ENCODE measurements around the gene RUNX1. TPM values are rescaled to one million over a fixed set of nuclear protein-coding genes. Genes with fewer than 3 reads are reported as not detected.

RUNX1 gene
- total RNA-seq, 6 experiments from 2014 or later, result 2.9 to 18.3 (median 4.3) TPM

- Histone ChIP-seq H3K9me3 (no peaks in the 10 kb centered on the region), H3K4me1 (peaks cover 0 to 33% (median 17%) of the 10 kb centered on the region in 4 donors), H3K27me3 (no peaks in the 10 kb centered on the region), H3K4me3 (no peak overlapping the region), H3K27ac (peak overlapping the region in 2 of 3 donors; percentile 22 to 27), H3K36me3 (no peaks in the 10 kb centered on the region)
- peak; percentile 78 to 85 (median 84) for ATAC-seq
- TF ChIP-seq CTCF (IDR thresholded peaks at IDR 0.05), result no peak
- no peak for TF ChIP-seq POLR2A (IDR thresholded peaks at IDR 0.05)
- 24% methylated on average over 3 of the region's 4 CpGs for WGBS (ENCODE audit: insufficient coverage, low coverage, low lambda C conversion rate, missing lambda C conversion rate)
- intact Hi-C loops (cut with DNase I), result no loop called here
- DNase-seq, result peak; percentile 55 to 82 (median 78)
Observed at GRCh38 chr21:34910396-34910795, 138.7 kb downstream of the RUNX1 start.

GRCh38 chr21:34909492-34910292, 139.4 kb downstream of the RUNX1 start:
- Histone ChIP-seq H3K4me3 (no peak overlapping the region), H3K36me3 (no peaks in the 10 kb centered on the region), H3K9me3 (no peaks in the 10 kb centered on the region), H3K27me3 (no peaks in the 10 kb centered on the region), H3K4me1 (peaks cover 0 to 33% (median 17%) of the 10 kb centered on the region in 4 donors), H3K27ac (peak overlapping the region in 2 of 3 donors; percentile 22 to 27)
- TF ChIP-seq POLR2A (IDR thresholded peaks at IDR 0.05), result no peak
- TF ChIP-seq CTCF (IDR thresholded peaks at IDR 0.05), result no peak
- 46% methylated on average over 3 of the region's 3 CpGs for WGBS (ENCODE audit: insufficient coverage, low coverage, low lambda C conversion rate, missing lambda C conversion rate)
- intact Hi-C loops (cut with DNase I), result no loop called here
- ATAC-seq, result peak in 3 of 4 donors; percentile 7 to 24 (median 8)
- no peak for DNase-seq

GRCh38 chr21:34908419-34909055, 140.6 kb downstream of the RUNX1 start:
- H3K4me1 ChIP-seq, result peaks cover 0 to 33% (median 17%) of the 10 kb centered on the region in 4 donors
- no peak for TF ChIP-seq CTCF (IDR thresholded peaks at IDR 0.05)
- no peak for TF ChIP-seq POLR2A (IDR thresholded peaks at IDR 0.05)
- intact Hi-C loops (cut with DNase I), result no loop called here
- 0% methylated on average over 3 of the region's 3 CpGs for WGBS (ENCODE audit: insufficient coverage, low coverage, low lambda C conversion rate, missing lambda C conversion rate)
- H3K4me3 ChIP-seq, result no peak overlapping the region
- DNase-seq (peak; percentile 37 to 78 (median 72)), ATAC-seq (peak; percentile 71 to 88 (median 78))
- no peaks in the 10 kb centered on the region for H3K9me3 ChIP-seq
- no peaks in the 10 kb centered on the region for H3K36me3 ChIP-seq
- peak overlapping the region in 1 of 3 donors; percentile 8 for H3K27ac ChIP-seq
- H3K27me3 ChIP-seq, result no peaks in the 10 kb centered on the region

- no peaks in the 10 kb centered on the region for H3K36me3 ChIP-seq
- peaks cover 0 to 33% (median 17%) of the 10 kb centered on the region in 4 donors for H3K4me1 ChIP-seq
- no peak for ATAC-seq
- 37% methylated on average over 7 of the region's 7 CpGs for WGBS (ENCODE audit: insufficient coverage, low coverage, low lambda C conversion rate, missing lambda C conversion rate)
- no peak overlapping the region for H3K4me3 ChIP-seq
- H3K27ac ChIP-seq, result no peak overlapping the region
- no peaks in the 10 kb centered on the region for H3K9me3 ChIP-seq
- TF ChIP-seq CTCF (IDR thresholded peaks at IDR 0.05) (no peak), POLR2A (IDR thresholded peaks at IDR 0.05) (no peak)
- H3K27me3 ChIP-seq, result no peaks in the 10 kb centered on the region
- DNase-seq, result no peak
- intact Hi-C loops (cut with DNase I), result no loop called here
Observed at GRCh38 chr21:34907461-34908418, 141.4 kb downstream of the RUNX1 start.

Data from right lobe of liver (tissue), 6 donors.